Fibroblast of skin of left quadriceps (primary cell): ENCODE data around the gene PRSS53.
"Not testable (repeated sequence)": the region's sequence is repeated elsewhere in the genome, so short reads cannot be mapped to it uniquely, and the experiment has no call there.

Source experiments
- DNase-seq, 2 experiments: peaks; one replicate each; pipeline ENCODE4 v3.0.0-alpha.2; 2013; ENCODE audit warnings: low read depth in 2 of 2

Gene PRSS53

DNA sequence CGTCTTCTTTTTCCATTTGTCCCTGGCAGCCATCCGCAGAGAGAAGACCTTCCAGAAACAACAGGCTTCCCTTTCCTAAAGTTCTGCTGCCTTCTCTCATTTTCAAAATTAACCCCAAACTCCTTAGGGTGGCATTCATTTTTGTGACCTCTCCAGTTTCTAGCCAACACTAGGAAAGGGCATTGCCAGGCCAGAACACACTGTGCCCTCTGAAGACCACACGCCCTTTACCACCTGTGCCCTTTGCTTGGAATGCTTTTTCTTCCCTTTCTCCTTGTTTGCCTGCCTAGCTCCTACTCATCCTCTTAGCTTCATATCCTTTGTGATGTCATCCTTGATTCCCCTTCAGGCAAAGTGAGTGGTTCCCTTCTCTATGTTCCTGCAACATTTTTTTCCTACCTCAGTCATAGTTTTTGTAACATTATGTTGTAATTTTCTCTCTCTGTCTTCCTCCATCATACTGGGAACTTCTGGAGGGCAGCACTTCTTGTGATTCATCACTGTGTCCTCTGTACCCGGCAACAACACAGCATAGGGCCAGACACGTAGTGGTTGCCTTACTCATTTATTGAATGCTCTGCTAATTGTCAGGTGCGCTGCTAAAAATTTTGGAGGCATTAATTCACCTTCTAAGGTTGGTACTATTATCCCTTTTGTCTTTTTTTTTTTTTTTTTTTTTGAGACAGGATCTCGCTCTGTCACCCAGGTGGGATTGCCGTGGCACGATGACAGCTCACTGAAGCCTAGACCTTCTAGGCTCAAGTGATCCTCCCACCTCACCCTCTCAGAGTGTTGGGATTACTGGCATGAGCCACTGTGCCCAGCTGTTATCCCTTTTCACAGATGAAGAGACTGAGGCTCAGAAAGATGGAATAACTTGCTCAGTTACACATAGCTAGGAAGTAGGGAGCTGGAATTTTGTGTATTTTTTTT is 29.7 kb upstream of the PRSS53 start:
- DNase-seq = no peak

GRCh38 chr16:31117384-31118222 is 28.9 kb upstream of the PRSS53 start, which contains the start of gene KAT8:
Gene KAT8 (plus strand): TSS chr16:31117664. CDS start chr16:31117682, 18 bp downstream.
- peak; percentile 95 for DNase-seq

DNA sequence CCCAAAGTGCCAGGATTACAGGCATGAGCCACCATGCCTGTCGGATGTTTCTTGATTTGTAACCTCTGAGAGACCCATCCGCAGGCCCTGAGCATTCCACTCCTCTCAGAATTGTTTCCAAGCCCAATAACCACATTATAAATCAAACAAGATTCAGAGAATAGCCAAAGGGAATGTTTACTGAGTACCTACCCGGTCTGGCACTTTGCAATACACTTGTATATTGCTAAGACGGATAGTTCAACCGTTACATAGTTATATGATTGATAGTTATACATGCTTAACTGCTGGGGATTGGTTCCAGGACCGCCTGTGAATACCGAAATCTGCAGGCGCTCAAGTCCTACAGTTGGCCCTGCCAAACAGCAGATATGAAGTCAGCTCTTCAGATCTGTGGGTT is 25.7 kb upstream of the PRSS53 start:
- no peak for DNase-seq

- no peak for DNase-seq
Measured at GRCh38 chr16:31113121-31114120, 24.7 kb upstream of the PRSS53 start.

- no peak for DNase-seq
Measured at GRCh38 chr16:31112711-31113110, 24.0 kb upstream of the PRSS53 start.

- DNase-seq = no peak
Measured at GRCh38 chr16:31111881-31112466, 23.2 kb upstream of the PRSS53 start.

- DNase-seq = no peak
Measured at GRCh38 chr16:31110106-31111034, 21.6 kb upstream of the PRSS53 start.

DNA sequence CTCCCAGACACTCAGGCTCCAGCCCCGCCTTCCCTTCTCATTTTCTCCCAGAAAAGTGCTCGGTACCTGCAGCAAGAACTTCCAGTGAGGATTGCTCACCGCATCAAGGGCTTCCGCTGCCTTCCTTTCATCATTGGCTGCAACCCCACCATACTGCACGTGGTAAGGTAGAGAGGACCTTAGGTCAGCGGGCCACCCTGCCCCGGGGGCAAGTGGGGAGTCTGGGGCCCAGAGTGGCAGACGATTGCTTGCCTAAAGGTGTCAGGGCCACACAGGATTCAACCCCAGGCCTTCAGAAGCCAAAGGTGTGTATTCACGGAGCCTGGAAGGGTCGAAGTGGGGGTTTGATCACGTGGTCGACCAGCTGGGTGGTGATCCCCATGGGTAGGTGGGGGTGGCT is 20.9 kb upstream of the PRSS53 start:
- no peak for DNase-seq

- no peak for DNase-seq
Measured at GRCh38 chr16:31108794-31109558, 20.2 kb upstream of the PRSS53 start.

DNA sequence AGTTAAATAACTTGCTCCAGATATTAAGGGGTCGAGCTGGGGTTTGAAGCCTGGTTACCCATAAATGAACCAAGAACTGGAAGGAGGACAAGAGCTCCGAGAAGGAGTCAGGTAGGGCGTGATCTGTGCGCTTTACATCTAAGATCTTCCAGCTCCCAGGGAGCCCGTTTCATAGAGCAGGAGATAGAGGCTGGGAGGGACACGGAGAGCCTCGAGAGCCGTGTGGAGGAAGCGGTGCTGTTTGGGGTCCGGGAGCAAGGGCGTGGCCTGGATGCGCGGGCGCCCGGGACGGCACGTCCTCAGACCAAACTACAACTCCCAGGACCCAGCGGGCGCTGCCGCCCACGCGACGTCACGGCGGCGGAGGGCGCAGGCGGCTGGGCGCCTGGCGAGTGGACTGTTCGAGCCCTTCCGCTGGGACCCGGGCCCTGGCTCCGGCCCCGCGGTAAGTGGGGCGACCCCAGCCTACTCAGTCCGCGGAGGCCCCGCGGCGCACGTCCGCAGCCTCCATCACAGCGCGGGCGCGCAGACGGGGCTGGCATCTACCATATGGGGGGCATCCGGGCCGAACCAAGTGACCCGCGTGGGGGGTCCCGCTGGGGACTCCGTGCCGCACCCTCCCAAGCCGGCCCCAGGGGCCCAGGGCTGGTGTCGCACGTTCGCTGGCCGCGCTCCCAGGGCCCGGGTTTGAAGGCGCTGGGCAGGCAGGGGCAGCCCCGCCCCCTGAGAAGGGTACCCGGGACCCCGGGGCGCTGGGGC is 19.5 kb upstream of the PRSS53 start, which contains the start of gene BCKDK:
Gene BCKDK, plus strand, starts transcription at position 352 of the 759 bp plus-strand sequence. CDS start 838 bp downstream, outside the sequence.
- peak; percentile 33 to 44 for DNase-seq

DNA sequence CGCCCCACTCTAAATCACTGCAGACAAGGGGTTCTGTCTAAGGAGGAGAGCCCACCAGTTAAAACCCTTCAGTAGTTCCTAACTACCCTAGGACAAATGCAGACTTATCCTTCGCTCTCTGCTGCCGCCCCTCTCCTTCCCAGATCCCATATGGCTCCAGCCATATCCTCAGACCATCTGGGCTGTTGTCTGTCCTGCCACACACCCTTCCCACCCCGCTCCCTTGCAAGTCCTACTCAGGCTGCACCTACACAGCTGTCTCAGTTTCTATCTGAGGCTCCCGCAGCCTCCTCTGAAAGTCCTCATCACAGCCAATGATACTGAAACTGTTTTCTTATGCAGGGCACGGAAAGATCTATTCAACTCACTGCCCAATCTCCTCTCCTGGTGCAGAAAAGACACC is 18.7 kb upstream of the PRSS53 start:
- DNase-seq = no peak

DNA sequence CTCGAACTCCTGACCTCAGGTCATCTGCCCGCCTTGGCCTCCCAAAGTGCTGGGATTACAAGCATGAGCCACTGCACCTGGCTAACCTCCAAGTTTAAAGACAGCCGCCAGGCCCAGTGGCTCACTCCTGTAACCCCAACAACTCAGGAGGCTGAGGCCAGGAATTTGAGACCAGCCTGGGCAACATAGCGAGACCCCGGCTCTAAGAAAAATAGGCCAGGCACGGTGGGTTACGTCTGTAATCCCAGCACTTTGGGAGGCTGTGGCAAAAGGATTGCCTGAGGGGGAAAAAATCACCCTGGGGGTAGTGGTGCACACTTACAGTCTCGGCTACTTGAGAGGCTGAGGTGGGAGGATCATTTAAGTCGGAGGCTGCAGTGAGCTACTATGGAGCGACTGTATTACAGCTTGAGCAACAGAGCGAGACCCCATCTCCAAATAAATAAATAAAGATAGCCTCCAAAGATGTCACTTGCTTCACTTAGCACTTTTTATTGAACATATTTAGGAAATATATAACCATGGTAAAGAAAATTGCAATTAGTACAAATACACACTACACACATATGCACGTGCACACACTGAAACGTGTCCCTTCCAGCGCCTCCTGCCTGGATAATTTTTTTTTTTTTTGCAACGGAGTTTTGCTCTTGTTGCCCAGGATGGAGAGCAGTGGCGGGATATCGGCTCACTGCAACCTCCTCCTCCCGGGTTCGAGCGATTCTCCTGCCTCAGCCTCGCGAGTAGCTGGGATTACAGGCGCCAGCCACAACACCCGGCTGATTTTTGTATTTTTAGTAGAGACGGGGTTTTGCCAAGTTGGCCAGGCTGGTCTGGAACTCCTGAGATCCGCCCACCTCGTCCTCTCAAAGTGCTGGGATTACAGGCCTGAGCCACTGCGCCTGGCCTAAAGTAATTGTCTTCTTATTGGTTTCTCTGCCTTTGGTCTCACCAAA is 18.0 kb upstream of the PRSS53 start:
- DNase-seq = no peak

DNA sequence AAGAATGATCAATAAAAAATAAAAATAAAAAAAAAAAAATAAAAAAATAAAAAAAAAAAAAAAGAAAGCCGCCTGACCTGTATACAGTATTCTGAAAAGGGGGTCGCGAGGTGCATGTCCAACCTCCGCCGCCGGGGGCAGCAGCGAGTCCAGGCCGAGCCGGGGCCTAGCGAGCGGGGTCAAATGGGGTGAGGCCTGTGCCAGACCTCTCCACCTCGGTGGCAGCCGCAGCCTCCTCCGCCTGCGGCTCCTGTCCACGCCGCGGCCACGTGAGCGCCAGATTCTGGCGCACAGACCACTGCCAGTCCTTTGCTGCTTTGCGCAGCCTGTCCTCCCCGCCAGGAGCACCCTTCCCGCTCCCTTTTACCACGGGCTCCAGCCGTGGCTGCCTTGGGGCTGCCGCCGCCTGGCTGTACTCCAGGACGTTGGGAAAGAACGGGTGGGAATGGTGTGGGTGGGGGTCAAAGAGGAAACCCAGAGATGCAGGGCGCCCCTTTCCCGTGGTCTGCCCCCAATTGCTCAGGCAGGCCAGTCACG is 17.0 kb upstream of the PRSS53 start:
- no peak for DNase-seq

DNA sequence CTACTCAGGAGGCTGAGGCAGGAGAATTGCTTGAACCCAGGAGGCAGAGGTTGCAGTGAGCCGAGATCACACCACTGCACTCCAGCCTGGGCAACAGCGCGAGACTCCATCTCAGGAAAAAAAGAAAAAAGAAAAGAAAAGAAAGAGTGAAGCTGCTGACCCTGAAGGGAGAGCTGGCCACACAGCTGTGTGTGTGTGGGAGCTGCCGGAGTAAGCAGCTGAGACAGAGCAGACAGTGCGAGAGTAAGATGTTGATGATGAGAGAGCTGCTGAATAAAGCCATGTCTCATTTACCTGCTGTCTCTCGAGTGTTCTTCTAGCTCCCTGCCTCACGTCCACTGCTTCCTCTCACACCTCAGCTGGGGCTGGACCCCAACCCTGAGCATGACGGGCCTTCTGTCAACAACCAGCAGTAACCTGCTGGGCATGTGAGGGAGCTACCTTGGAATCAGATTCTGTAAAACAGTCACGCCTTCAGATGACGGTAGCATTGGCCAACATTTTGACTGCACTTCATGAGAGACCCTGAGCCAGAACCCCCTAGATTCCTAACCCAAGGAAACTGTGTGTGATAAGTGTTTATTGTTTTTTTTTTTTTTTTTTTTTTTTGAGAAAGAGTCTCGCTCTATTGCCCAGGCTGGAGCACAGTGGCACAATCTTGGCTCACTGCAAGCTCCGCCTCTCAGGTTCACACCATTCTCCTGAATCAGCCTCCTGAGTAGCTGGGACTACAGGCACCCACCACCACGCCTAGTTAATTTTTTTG is 12.3 kb upstream of the PRSS53 start:
- DNase-seq = not testable (repeated sequence)

GRCh38 chr16:31099860-31100638 is 11.3 kb upstream of the PRSS53 start:
- DNase-seq = no peak
